Loucy (cell line): ENCODE data around the gene VAV2.

Source experiments
- H2AFZ ChIP-seq: fragments of 200-600 bp; sonication (generic); 2 replicates; pipeline ENCODE4 v1.6.0; 2016; ENCODE audit warnings: antibody characterized with exemption, mild to moderate bottlenecking, low read length, moderate library complexity
- H3F3A ChIP-seq: fragments of 200-600 bp; 2 replicates; pipeline ENCODE4 v1.6.0; 2016; ENCODE audit warnings: antibody characterized with exemption, low read depth, mild to moderate bottlenecking
- H3K27me3 ChIP-seq: fragments of 200-600 bp; sonication (generic); 2 replicates; pipeline ENCODE4 v1.6.1; 2014; ENCODE audit warnings: low read length, mild to moderate bottlenecking; ENCODE audit not compliant: insufficient read depth, poor library complexity, severe bottlenecking
- H3K36me3 ChIP-seq: fragments of 200-600 bp; sonication (generic); 2 replicates; pipeline ENCODE4 v1.6.1; 2016; ENCODE audit warnings: low read length; ENCODE audit not compliant: insufficient read depth
- H3K4me1 ChIP-seq: fragments of 200-600 bp; sonication (generic); 2 replicates; pipeline ENCODE4 v1.5.1; 2014; ENCODE audit warnings: low read length, mild to moderate bottlenecking; ENCODE audit not compliant: insufficient read depth, poor library complexity, severe bottlenecking
- H3K4me2 ChIP-seq: fragments of 200-600 bp; sonication (generic); 2 replicates; pipeline ENCODE4 v1.6.0; 2014; ENCODE audit warnings: antibody characterized with exemption, low read length, low read depth, mild to moderate bottlenecking; ENCODE audit not compliant: poor library complexity, severe bottlenecking
- H3K4me3 ChIP-seq: fragments of 200-600 bp; sonication (generic); 2 replicates; pipeline ENCODE4 v1.5.1; 2014; ENCODE audit warnings: low read length, mild to moderate bottlenecking, mixed read lengths; ENCODE audit not compliant: poor library complexity, severe bottlenecking
- H3K79me2 ChIP-seq: fragments of 200-600 bp; sonication (generic); 2 replicates; pipeline ENCODE4 v1.6.1; 2014; ENCODE audit warnings: low read length; ENCODE audit not compliant: insufficient read depth
- H3K9ac ChIP-seq: fragments of 200-600 bp; sonication (generic); 2 replicates; pipeline ENCODE4 v1.6.0; 2014; ENCODE audit warnings: mild to moderate bottlenecking, low read depth, low read length, moderate library complexity; ENCODE audit not compliant: poor library complexity, severe bottlenecking
- H3K9me2 ChIP-seq: fragments of 200-600 bp; sonication (generic); replicated peaks from 2 replicates; pipeline ENCODE4 v1.6.1; 2016; ENCODE audit warnings: low read depth, low read length, mixed read lengths
- H3K9me3 ChIP-seq: fragments of 200-600 bp; sonication (generic); 2 replicates; pipeline ENCODE4 v1.6.1; 2014; ENCODE audit warnings: mild to moderate bottlenecking, antibody characterized with exemption, low read length, low read depth; ENCODE audit not compliant: insufficient read depth
- H4K20me1 ChIP-seq: fragments of 200-600 bp; sonication (generic); 2 replicates; pipeline ENCODE4 v1.6.0; 2014; ENCODE audit warnings: antibody characterized with exemption, low read length, mild to moderate bottlenecking; ENCODE audit not compliant: insufficient read depth, poor library complexity, severe bottlenecking
- CTCF ChIP-seq: fragments of 200-600 bp; sonication (generic); conservative IDR thresholded peaks from 2 replicates; pipeline ENCODE4 v1.5.1; 2014; ENCODE audit warnings: mild to moderate bottlenecking, antibody characterized with exemption, low read length
- EZH2phosphoT487 ChIP-seq: fragments of 200-600 bp; IDR thresholded peaks from 2 replicates; pipeline ENCODE4 v1.6.1; 2018; ENCODE audit warnings: antibody characterized with exemption, mild to moderate bottlenecking, moderate library complexity, borderline replicate concordance

Gene VAV2

GRCh38 chr9:133955821-133956411, 36.2 kb downstream of the VAV2 start:
- H3K79me2 ChIP-seq: peaks cover 18% of the 10 kb centered on the region; the same call in 1 of the 2 replicates
- TF ChIP-seq CTCF: no peak
- TF ChIP-seq EZH2phosphoT487: no peak
- H2AFZ ChIP-seq: no peak overlapping the region
- peaks cover 2% of the 10 kb centered on the region for H4K20me1 ChIP-seq
- H3K9me2 ChIP-seq: no peaks in the 10 kb centered on the region
- H3K4me3 ChIP-seq: peak overlapping the region; percentile 62
- H3F3A ChIP-seq: no peaks in the 10 kb centered on the region
- peaks cover 12% of the 10 kb centered on the region for H3K4me1 ChIP-seq
- H3K4me2 ChIP-seq: peak overlapping the region; percentile 66
- H3K9ac ChIP-seq: peak overlapping the region; percentile 64
- no peaks in the 10 kb centered on the region for H3K36me3 ChIP-seq
- no peaks in the 10 kb centered on the region for H3K9me3 ChIP-seq
- H3K27me3 ChIP-seq: no peaks in the 10 kb centered on the region

DNA sequence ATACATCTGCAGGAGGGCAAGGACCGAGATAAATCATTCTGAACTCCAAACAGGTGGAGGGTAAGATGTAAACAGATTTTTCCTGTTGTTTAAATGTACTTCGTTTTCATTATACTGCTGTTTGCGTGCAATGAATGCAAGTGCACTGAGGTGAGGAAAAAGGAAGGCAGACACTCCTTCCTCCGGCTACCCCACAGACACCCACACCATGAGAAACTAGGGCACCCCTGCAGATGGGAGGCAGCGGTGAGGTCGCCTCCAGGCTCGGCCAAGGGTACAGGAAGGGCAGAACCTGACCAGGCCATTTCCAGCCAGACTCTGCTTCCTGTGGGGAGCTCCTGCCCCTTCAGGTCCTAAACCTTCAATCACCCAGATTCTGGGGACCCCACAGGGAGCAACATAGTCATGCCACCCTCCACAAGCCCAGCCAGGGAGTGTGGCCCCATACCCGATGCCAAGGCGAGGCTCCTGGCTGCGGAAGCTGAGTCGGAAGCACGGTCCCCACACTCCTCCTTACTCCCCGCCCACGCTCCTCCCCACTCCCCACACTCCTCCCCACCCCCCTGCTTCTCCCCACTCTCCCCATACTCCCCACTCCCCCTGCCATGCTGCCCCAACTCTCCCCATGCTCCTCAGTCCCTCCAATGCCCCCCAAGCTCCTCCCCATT, 37.1 kb downstream of the VAV2 start:
- H3F3A ChIP-seq: no peaks in the 10 kb centered on the region
- H3K4me1 ChIP-seq: peaks cover 12% of the 10 kb centered on the region
- no peak overlapping the region for H2AFZ ChIP-seq
- no peak overlapping the region for H3K9ac ChIP-seq
- no peaks in the 10 kb centered on the region for H4K20me1 ChIP-seq
- H3K4me2 ChIP-seq: no peak overlapping the region
- H3K27me3 ChIP-seq: no peaks in the 10 kb centered on the region
- no peaks in the 10 kb centered on the region for H3K9me2 ChIP-seq
- no peaks in the 10 kb centered on the region for H3K36me3 ChIP-seq
- no peak overlapping the region for H3K4me3 ChIP-seq
- no peaks in the 10 kb centered on the region for H3K9me3 ChIP-seq
- H3K79me2 ChIP-seq: peaks cover 16% of the 10 kb centered on the region; the same call in 1 of the 2 replicates
- no peak for TF ChIP-seq EZH2phosphoT487

- H3F3A ChIP-seq: no peaks in the 10 kb centered on the region
- H3K36me3 ChIP-seq: no peaks in the 10 kb centered on the region
- H3K4me2 ChIP-seq: no peak overlapping the region
- no peak overlapping the region for H3K4me3 ChIP-seq
- peaks cover 16% of the 10 kb centered on the region; the same call in 1 of the 2 replicates for H3K79me2 ChIP-seq
- TF ChIP-seq CTCF (no peak), EZH2phosphoT487 (no peak)
- H3K9me3 ChIP-seq: no peaks in the 10 kb centered on the region
- no peaks in the 10 kb centered on the region for H3K9me2 ChIP-seq
- H3K27me3 ChIP-seq: no peaks in the 10 kb centered on the region
- no peaks in the 10 kb centered on the region for H4K20me1 ChIP-seq
- H3K4me1 ChIP-seq: peaks cover 12% of the 10 kb centered on the region
- H3K9ac ChIP-seq: no peak overlapping the region
- H2AFZ ChIP-seq: no peak overlapping the region
Observed at GRCh38 chr9:133953976-133954709, 38.0 kb downstream of the VAV2 start.
